ENCODE results near the gene ADA. TPM values are rescaled to one million over a fixed set of nuclear protein-coding genes. Genes with fewer than 3 reads are reported as not detected.
A peak's percentile ranks its signal among the peaks of the same experiment; 100 is the strongest.

ADA gene
- total and polyA plus RNA-seq, 9 of the 15 experiments (the other 6 are each of a cell fraction or from before 2014, with no cell fraction given), result 2.4 to 26.1 (median 5.3) TPM

DNA sequence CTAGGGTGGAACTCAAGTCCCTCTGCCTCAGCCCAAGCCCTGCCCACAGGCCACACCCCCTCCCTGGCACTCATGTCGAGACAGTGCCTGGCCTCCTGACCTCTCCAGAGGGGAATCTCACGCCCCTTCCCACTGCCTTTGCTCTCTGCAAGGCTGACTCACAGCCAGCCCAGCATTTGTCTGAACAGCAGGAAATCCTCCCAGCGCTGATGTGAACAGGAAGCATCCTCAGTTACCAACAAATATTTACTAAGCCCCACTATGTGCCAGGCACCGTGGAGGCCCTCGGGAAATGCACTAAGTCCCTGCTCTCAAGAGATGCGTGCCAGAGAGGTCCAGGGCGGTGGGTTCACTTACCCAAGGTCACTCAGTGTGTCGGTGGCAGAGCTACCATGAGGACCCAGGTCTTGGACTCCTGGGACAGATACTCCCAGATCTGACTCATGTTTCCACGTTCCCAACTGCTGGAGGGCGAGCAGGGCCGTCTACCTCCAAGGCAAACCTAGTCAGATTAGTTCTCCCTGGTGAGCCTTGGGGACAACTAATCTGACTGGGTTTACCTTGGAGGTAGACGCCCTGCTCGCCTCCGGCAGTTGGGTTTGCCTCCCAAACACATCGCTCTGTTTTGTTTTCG lies 7.8 kb downstream of the ADA start:
- Histone ChIP-seq H3K27me3 (ENCODE audit: control insufficient read depth in 2 of 2, insufficient read depth in 2 of 2, low read length in 2 of 2) (peaks cover 2 to 6% of the 10 kb centered on the region in 2 experiments; a peak in 1 of 5 replicates), H3K27ac (ENCODE audit: extremely low read depth, low read depth, low read length) (no peak overlapping the region), H3K79me2 (ENCODE audit: control insufficient read depth, insufficient read depth, low read length) (no peaks in the 10 kb centered on the region), H3K9ac (ENCODE audit: insufficient read depth in 1 of 2, low read depth in 2 of 2, low read length in 2 of 2) (0 out of 4 replicates have a peak overlapping the region, but pooled peaks of 1 of the 2 experiments have one; percentile 56), H3K9me1 (ENCODE audit: control insufficient read depth, insufficient read depth, low read length) (no peaks in the 10 kb centered on the region), H3K9me3 (replicated peaks; ENCODE audit: control insufficient read depth, insufficient read depth, low read depth, low read length) (no peaks in the 10 kb centered on the region), H3K4me1 (replicated peaks in 1 of 2; ENCODE audit: control insufficient read depth in 2 of 2, insufficient read depth in 2 of 2, low read length in 2 of 2) (peaks cover 12 to 16% of the 10 kb centered on the region in 2 experiments), H3K4me3 (no peak overlapping the region), H3K36me3 (ENCODE audit: control insufficient read depth, insufficient read depth, low read length) (no peaks in the 10 kb centered on the region), H2AFZ (ENCODE audit: low read depth, low read length) (no peak overlapping the region), H4K20me1 (replicated peaks; ENCODE audit: control insufficient read depth, insufficient read depth, low read length) (no peaks in the 10 kb centered on the region; the same call in 1 of the 2 replicates), H3K4me2 (ENCODE audit: insufficient read depth, low read length) (no peak overlapping the region)
- TF ChIP-seq NR2F6 (CRISPR knock-in tag; IDR thresholded peaks at IDR 0.05) (no peak), ZSCAN29 (IDR thresholded peaks at IDR 0.05) (no peak), HNRNPH1 (optimal IDR thresholded peaks at IDR 0.05; ENCODE audit: low read depth, low read length) (no peak), ZNF740 (CRISPR knock-in tag; IDR thresholded peaks at IDR 0.05) (no peak), ZNF740 (tag; IDR thresholded peaks at IDR 0.05) (no peak), SLC30A9 (CRISPR knock-in tag; IDR thresholded peaks at IDR 0.05) (no peak), ZKSCAN1 (IDR thresholded peaks at IDR 0.05; ENCODE audit: low read depth, low read length) (0 out of 2 replicates have a peak, but pooled peaks have one; percentile 33), ATF7 (IDR thresholded peaks at IDR 0.05) (no peak)
- TF ChIP-seq, protein P1, sequence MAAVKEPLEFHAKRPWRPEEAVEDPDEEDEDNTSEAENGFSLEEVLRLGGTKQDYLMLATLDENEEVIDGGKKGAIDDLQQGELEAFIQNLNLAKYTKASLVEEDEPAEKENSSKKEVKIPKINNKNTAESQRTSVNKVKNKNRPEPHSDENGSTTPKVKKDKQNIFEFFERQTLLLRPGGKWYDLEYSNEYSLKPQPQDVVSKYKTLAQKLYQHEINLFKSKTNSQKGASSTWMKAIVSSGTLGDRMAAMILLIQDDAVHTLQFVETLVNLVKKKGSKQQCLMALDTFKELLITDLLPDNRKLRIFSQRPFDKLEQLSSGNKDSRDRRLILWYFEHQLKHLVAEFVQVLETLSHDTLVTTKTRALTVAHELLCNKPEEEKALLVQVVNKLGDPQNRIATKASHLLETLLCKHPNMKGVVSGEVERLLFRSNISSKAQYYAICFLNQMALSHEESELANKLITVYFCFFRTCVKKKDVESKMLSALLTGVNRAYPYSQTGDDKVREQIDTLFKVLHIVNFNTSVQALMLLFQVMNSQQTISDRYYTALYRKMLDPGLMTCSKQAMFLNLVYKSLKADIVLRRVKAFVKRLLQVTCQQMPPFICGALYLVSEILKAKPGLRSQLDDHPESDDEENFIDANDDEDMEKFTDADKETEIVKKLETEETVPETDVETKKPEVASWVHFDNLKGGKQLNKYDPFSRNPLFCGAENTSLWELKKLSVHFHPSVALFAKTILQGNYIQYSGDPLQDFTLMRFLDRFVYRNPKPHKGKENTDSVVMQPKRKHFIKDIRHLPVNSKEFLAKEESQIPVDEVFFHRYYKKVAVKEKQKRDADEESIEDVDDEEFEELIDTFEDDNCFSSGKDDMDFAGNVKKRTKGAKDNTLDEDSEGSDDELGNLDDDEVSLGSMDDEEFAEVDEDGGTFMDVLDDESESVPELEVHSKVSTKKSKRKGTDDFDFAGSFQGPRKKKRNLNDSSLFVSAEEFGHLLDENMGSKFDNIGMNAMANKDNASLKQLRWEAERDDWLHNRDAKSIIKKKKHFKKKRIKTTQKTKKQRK (IDR thresholded peaks at IDR 0.05; ENCODE audit: borderline replicate concordance, low read depth, low read length), result no peak
- TF ChIP-seq, protein P2, sequence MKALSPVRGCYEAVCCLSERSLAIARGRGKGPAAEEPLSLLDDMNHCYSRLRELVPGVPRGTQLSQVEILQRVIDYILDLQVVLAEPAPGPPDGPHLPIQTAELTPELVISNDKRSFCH (CRISPR knock-in tag; IDR thresholded peaks at IDR 0.05), result no peak
- TF ChIP-seq, protein P2 (tag; IDR thresholded peaks at IDR 0.05), result no peak
- DNase-seq (ENCODE audit: extremely low read depth in 1 of 4, low spot score in 3 of 4), result no peak
- BruUV-seq (replicated peaks), result no TSS peak
- FAIRE-seq, result peak; percentile 19
- intact Hi-C loops (cut with micrococcal nuclease), result no loop called here
- in situ Hi-C loops (cut with MboI), result no loop called here
- 46% methylated on average over 15 of the region's 16 CpGs for WGBS (ENCODE audit: insufficient coverage, low coverage, missing lambda C conversion rate)
- ChIA-PET POLR2A (interaction anchor here (0.9 kb wide), 1 partner anchor 20 kb away, joined by 3 read pairs; no protein-coding TSS in a partner anchor), CTCF (ENCODE audit: low intra/inter-chr PET ratio) (no interaction called here)
- ATAC-seq, result no peak
